SK-N-SH (cell line): Measurements from ENCODE around the gene WNK1. TPM values are rescaled to one million over a fixed set of nuclear protein-coding genes. Genes with fewer than 3 reads are reported as not detected.

Source experiments
- CTCF ChIA-PET: fragments of 300-600, 350-600 bp; formaldehyde crosslinking; extraction: SDS; loops from one replicate; lab custom pipeline; 2021; lab: Yijun Ruan, JAX
- POLR2A ChIA-PET: fragments of 350-600 bp; sonication (Branson Sonifier 250); formaldehyde crosslinking; extraction: SDS; loops from one replicate; lab custom pipeline; 2020; ENCODE audit warnings: antibody characterized with exemption, inconsistent platforms; lab: Yijun Ruan, JAX
- DNase-seq: peaks from one replicate; pipeline ENCODE4 v3.0.0; 2012
- H2AFZ ChIP-seq: fragments of 200-600 bp; sonication (generic); 2 replicates; pipeline ENCODE4 v1.8.1; 2016; ENCODE audit warnings: antibody characterized with exemption, mild to moderate bottlenecking, low read depth
- H3F3A ChIP-seq: fragments of 200-600 bp; sonication (generic); replicated peaks from 2 replicates; pipeline ENCODE3; 2016; ENCODE audit warnings: antibody characterized with exemption, mild to moderate bottlenecking; ENCODE audit not compliant: insufficient read depth
- H3K27ac ChIP-seq, 2 experiments: fragments of 200-500 bp in 1 of 2; fragments of 200-600 bp in 1 of 2; sonication (Bioruptor generic) in 1 of 2; sonication (generic), shearing (Covaris generic) in 1 of 2; 2 replicates each; pipeline versions ENCODE4 v1.5.1 to v1.6.1; 2014 to 2016; ENCODE audit warnings: low read depth in 2 of 2, inconsistent platforms in 1 of 2, low read length in 1 of 2, mild to moderate bottlenecking in 1 of 2, mixed read lengths in 1 of 2
- H3K27me3 ChIP-seq: fragments of 200-600 bp; sonication (generic), shearing (Covaris generic); 2 replicates; pipeline ENCODE4 v1.6.1; 2016; ENCODE audit warnings: mixed run types; ENCODE audit not compliant: insufficient read depth
- H3K36me3 ChIP-seq, 2 experiments: fragments of 200-500 bp in 1 of 2; fragments of 200-600 bp in 1 of 2; sonication (Bioruptor generic) in 1 of 2; sonication (generic) in 1 of 2; replicated peaks in 1 of 2; 2 replicates each; pipeline versions ENCODE3 to v1.5.1; 2014 to 2016; ENCODE audit warnings: low read length in 1 of 2, mild to moderate bottlenecking in 1 of 2; ENCODE audit not compliant: insufficient read depth in 2 of 2, control insufficient read depth in 1 of 2
- H3K4me1 ChIP-seq, 2 experiments: fragments of 200-500 bp in 1 of 2; fragments of 200-600 bp in 1 of 2; sonication (Bioruptor generic) in 1 of 2; sonication (generic), shearing (Covaris generic) in 1 of 2; 2 replicates each; pipeline versions ENCODE4 v1.5.1 to v1.6.1; 2014 to 2016; ENCODE audit warnings: low read depth in 1 of 2, low read length in 1 of 2, mixed run types in 1 of 2; ENCODE audit not compliant: insufficient read depth in 2 of 2, control insufficient read depth in 1 of 2
- H3K4me2 ChIP-seq: fragments of 200-600 bp; sonication (generic), shearing (Covaris generic); 2 replicates; pipeline ENCODE4 v1.6.1; 2017; ENCODE audit warnings: mixed run types
- H3K4me3 ChIP-seq, 2 experiments: fragments of 200-500 bp in 1 of 2; fragments of 200-600 bp in 1 of 2; sonication (Bioruptor generic) in 1 of 2; sonication (generic), shearing (Covaris generic) in 1 of 2; 2 replicates each; pipeline versions ENCODE4 v1.5.1 to v1.8.1; 2014 to 2016; ENCODE audit warnings: low read depth in 2 of 2, inconsistent platforms in 1 of 2, low read length in 1 of 2, mild to moderate bottlenecking in 1 of 2, mixed read lengths in 1 of 2, moderate library complexity in 1 of 2
- H3K79me2 ChIP-seq: fragments of 200-600 bp; sonication (generic); 2 replicates; pipeline ENCODE4 v1.8.1; 2017; ENCODE audit warnings: mild to moderate bottlenecking; ENCODE audit not compliant: insufficient read depth
- H3K9ac ChIP-seq: fragments of 200-600 bp; sonication (generic); 2 replicates; pipeline ENCODE4 v1.6.1; 2017; ENCODE audit warnings: mixed run types
- H3K9me2 ChIP-seq: fragments of 200-600 bp; sonication (generic); 2 replicates; pipeline ENCODE4 v1.6.1; 2017; ENCODE audit warnings: mixed run types
- H3K9me3 ChIP-seq: fragments of 200-600 bp; sonication (generic); 2 replicates; pipeline ENCODE4 v1.6.1; 2017; ENCODE audit warnings: mixed run types, mild to moderate bottlenecking, moderate library complexity
- H4K20me1 ChIP-seq: fragments of 200-600 bp; sonication (generic); 2 replicates; pipeline ENCODE4 v1.6.1; 2017; ENCODE audit warnings: mild to moderate bottlenecking, mixed run types; ENCODE audit not compliant: insufficient read depth
- CTCF ChIP-seq: fragments of 200-600 bp; sonication (generic); IDR thresholded peaks from 2 replicates; pipeline ENCODE4 v1.6.1; 2017; ENCODE audit warnings: antibody characterized with exemption, mild to moderate bottlenecking, moderate library complexity
- EZH2phosphoT487 ChIP-seq: fragments of 200-600 bp; sonication (generic); IDR thresholded peaks from 2 replicates; pipeline ENCODE4 v1.6.1; 2017; ENCODE audit warnings: low read depth, mixed run types, mild to moderate bottlenecking, antibody characterized with exemption, moderate library complexity, borderline replicate concordance
- FOXJ3 ChIP-seq: sonication (generic); formaldehyde crosslinking; IDR thresholded peaks from 2 replicates; pipeline ENCODE4 v1.5.1; 2020; ENCODE audit warnings: mild to moderate bottlenecking, missing genetic modification reagents
- GABPA ChIP-seq: IDR thresholded peaks from 2 replicates; pipeline ENCODE4 v1.4.0; 2012; ENCODE audit warnings: low read depth, mild to moderate bottlenecking
- GATA2 ChIP-seq: sonication (generic); formaldehyde crosslinking; IDR thresholded peaks from 2 replicates; pipeline ENCODE4 v1.5.0; 2020; ENCODE audit warnings: mild to moderate bottlenecking, missing genetic modification reagents
- IRF3 ChIP-seq: fragments of 150-350 bp; IDR thresholded peaks from 2 replicates; pipeline ENCODE4 v1.6.1; 2016; ENCODE audit warnings: mild to moderate bottlenecking, low read depth, low read length
- MEF2A ChIP-seq: IDR thresholded peaks from 2 replicates; pipeline ENCODE4 v1.4.0; 2012; ENCODE audit warnings: low read depth, borderline replicate concordance
- NFIC ChIP-seq: IDR thresholded peaks from 2 replicates; pipeline ENCODE4 v1.4.0; 2012; ENCODE audit warnings: borderline replicate concordance
- NRF1 ChIP-seq: IDR thresholded peaks from 2 replicates; pipeline ENCODE4 v1.6.1; 2012; ENCODE audit warnings: low read depth, mild to moderate bottlenecking, low read length
- RAD21 ChIP-seq: IDR thresholded peaks from 2 replicates; pipeline ENCODE4 v1.6.1; 2012; ENCODE audit warnings: mild to moderate bottlenecking, low read length
- RXRA ChIP-seq: IDR thresholded peaks from 2 replicates; pipeline ENCODE4 v1.4.0; 2012; ENCODE audit warnings: low read depth, mild to moderate bottlenecking, borderline replicate concordance
- SMC3 ChIP-seq: IDR thresholded peaks from 2 replicates; pipeline ENCODE4 v1.6.1; 2012; ENCODE audit warnings: low read depth, low read length, improper control_type of control experiment
- TAF1 ChIP-seq: IDR thresholded peaks from 2 replicates; pipeline ENCODE4 v1.6.1; 2012; ENCODE audit warnings: low read depth, mild to moderate bottlenecking, low read length, moderate library complexity, borderline replicate concordance
- USF1 ChIP-seq: IDR thresholded peaks from 2 replicates; pipeline ENCODE4 v1.4.0; 2012; ENCODE audit warnings: low read depth, borderline replicate concordance
- WGBS: methylation state at CpG from one replicate; pipeline ENCODE4 v1.1.6; 2017; ENCODE audit warnings: low lambda C conversion rate; 5-methylcytosine and 5-hydroxymethylcytosine counted together
- polyA plus RNA-seq, 3 experiments: library from polyadenylated mRNA; depleted of rRNA; stranded (reverse); fragments of >200 nt; gene quantifications; 2 replicates each; pipeline ENCODE4 v1.2.3, GENCODE V29; 2012
- TF ChIP-seq, protein P1 (sequence below): IDR thresholded peaks from 2 replicates; pipeline ENCODE4; 2012
- TF ChIP-seq, protein P2 (sequence below): IDR thresholded peaks from 2 replicates; pipeline ENCODE4 v1.6.1; 2012; ENCODE audit warnings: mild to moderate bottlenecking, low read depth, low read length, moderate library complexity
- TF ChIP-seq, protein P3 (sequence below): IDR thresholded peaks from 2 replicates; pipeline ENCODE4 v1.4.0; 2012; ENCODE audit warnings: low read depth

Gene WNK1
- polyA plus RNA-seq, 1 of the 3 experiments (the other 2 are of a cell fraction), result 30.5 TPM

- Histone ChIP-seq H4K20me1 (no peaks in the 10 kb centered on the region), H3F3A (no peaks in the 10 kb centered on the region), H3K79me2 (no peaks in the 10 kb centered on the region), H3K36me3 (no peaks in the 10 kb centered on the region), H3K27ac (no peak overlapping the region), H3K4me3 (no peak overlapping the region), H3K9ac (no peak overlapping the region), H3K4me2 (no peak overlapping the region), H3K9me3 (no peaks in the 10 kb centered on the region), H3K27me3 (no peaks in the 10 kb centered on the region), H2AFZ (no peak overlapping the region), H3K9me2 (no peaks in the 10 kb centered on the region), H3K4me1 (no peaks in the 10 kb centered on the region)
- CTCF ChIA-PET, result no interaction called here
- POLR2A ChIA-PET, result no interaction called here
- DNase-seq, result no peak
- TF ChIP-seq EZH2phosphoT487 (no peak), NRF1 (no peak), FOXJ3 (CRISPR knock-in tag) (no peak), RAD21 (no peak), GABPA (no peak), TAF1 (no peak), NFIC (no peak), RXRA (no peak), SMC3 (no peak), MEF2A (no peak), USF1 (no peak), GATA2 (CRISPR knock-in tag) (no peak), IRF3 (no peak), CTCF (no peak)
- TF ChIP-seq, protein P1, sequence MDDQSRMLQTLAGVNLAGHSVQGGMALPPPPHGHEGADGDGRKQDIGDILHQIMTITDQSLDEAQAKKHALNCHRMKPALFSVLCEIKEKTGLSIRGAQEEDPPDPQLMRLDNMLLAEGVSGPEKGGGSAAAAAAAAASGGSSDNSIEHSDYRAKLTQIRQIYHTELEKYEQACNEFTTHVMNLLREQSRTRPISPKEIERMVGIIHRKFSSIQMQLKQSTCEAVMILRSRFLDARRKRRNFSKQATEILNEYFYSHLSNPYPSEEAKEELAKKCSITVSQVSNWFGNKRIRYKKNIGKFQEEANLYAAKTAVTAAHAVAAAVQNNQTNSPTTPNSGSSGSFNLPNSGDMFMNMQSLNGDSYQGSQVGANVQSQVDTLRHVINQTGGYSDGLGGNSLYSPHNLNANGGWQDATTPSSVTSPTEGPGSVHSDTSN, result no peak
- TF ChIP-seq, protein P2, sequence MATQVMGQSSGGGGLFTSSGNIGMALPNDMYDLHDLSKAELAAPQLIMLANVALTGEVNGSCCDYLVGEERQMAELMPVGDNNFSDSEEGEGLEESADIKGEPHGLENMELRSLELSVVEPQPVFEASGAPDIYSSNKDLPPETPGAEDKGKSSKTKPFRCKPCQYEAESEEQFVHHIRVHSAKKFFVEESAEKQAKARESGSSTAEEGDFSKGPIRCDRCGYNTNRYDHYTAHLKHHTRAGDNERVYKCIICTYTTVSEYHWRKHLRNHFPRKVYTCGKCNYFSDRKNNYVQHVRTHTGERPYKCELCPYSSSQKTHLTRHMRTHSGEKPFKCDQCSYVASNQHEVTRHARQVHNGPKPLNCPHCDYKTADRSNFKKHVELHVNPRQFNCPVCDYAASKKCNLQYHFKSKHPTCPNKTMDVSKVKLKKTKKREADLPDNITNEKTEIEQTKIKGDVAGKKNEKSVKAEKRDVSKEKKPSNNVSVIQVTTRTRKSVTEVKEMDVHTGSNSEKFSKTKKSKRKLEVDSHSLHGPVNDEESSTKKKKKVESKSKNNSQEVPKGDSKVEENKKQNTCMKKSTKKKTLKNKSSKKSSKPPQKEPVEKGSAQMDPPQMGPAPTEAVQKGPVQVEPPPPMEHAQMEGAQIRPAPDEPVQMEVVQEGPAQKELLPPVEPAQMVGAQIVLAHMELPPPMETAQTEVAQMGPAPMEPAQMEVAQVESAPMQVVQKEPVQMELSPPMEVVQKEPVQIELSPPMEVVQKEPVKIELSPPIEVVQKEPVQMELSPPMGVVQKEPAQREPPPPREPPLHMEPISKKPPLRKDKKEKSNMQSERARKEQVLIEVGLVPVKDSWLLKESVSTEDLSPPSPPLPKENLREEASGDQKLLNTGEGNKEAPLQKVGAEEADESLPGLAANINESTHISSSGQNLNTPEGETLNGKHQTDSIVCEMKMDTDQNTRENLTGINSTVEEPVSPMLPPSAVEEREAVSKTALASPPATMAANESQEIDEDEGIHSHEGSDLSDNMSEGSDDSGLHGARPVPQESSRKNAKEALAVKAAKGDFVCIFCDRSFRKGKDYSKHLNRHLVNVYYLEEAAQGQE, result no peak
- TF ChIP-seq, protein P3, sequence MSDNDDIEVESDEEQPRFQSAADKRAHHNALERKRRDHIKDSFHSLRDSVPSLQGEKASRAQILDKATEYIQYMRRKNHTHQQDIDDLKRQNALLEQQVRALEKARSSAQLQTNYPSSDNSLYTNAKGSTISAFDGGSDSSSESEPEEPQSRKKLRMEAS, result no peak
- WGBS, result 96% methylated on average over 4 of the region's 4 CpGs
These were observed 33.6 kb upstream of the WNK1 start for GRCh38 chr12:718756-719102.
